H9 (cell line): ENCODE data around the gene SSBP3. TPM values are rescaled to one million over a fixed set of nuclear protein-coding genes. Genes with fewer than 3 reads are reported as not detected.

Experiments used
- DNase-seq: peaks from one replicate; pipeline ENCODE4 v3.0.0-alpha.2; 2017
- H2AFZ ChIP-seq: one replicate; pipeline ENCODE4 v1.6.1; 2013; ENCODE audit warnings: mild to moderate bottlenecking, low read length, control low read depth, moderate library complexity
- H2AK5ac ChIP-seq: 2 replicates; pipeline ENCODE4 v1.6.1; 2013; ENCODE audit warnings: low read length, control low read depth, mixed read lengths; ENCODE audit not compliant: insufficient read length
- H2BK120ac ChIP-seq: one replicate; pipeline ENCODE4 v1.6.1; 2013; ENCODE audit warnings: low read depth, mild to moderate bottlenecking, low read length, control low read depth, inconsistent platforms; ENCODE audit not compliant: poor library complexity, severe bottlenecking
- H2BK12ac ChIP-seq: 2 replicates; pipeline ENCODE4 v1.6.1; 2013; ENCODE audit warnings: low read length, control low read depth, mixed read lengths, low read depth; ENCODE audit not compliant: insufficient read length
- H2BK15ac ChIP-seq: 2 replicates; pipeline ENCODE4 v1.6.1; 2013; ENCODE audit warnings: low read depth, low read length, control low read depth
- H2BK20ac ChIP-seq: one replicate; pipeline ENCODE4 v1.6.1; 2013; ENCODE audit warnings: low read depth, mild to moderate bottlenecking, low read length, control low read depth, inconsistent platforms; ENCODE audit not compliant: poor library complexity, severe bottlenecking
- H2BK5ac ChIP-seq: 2 replicates; pipeline ENCODE4 v1.6.1; 2013; ENCODE audit warnings: low read length, control low read depth, mixed read lengths; ENCODE audit not compliant: insufficient read length
- H3K14ac ChIP-seq: 2 replicates; pipeline ENCODE4 v1.6.1; 2013; ENCODE audit warnings: low read length, control low read depth; ENCODE audit not compliant: insufficient read depth
- H3K18ac ChIP-seq: 2 replicates; pipeline ENCODE4 v1.6.1; 2013; ENCODE audit warnings: low read depth, mild to moderate bottlenecking, mixed read lengths, low read length, control low read depth; ENCODE audit not compliant: insufficient read length
- H3K23ac ChIP-seq: 2 replicates; pipeline ENCODE4 v1.6.1; 2013; ENCODE audit warnings: low read length, control low read depth, mixed read lengths, low read depth; ENCODE audit not compliant: insufficient read length
- H3K23me2 ChIP-seq: 2 replicates; pipeline ENCODE4 v1.6.1; 2013; ENCODE audit warnings: low read depth, mild to moderate bottlenecking, mixed read lengths, low read length, control low read depth; ENCODE audit not compliant: insufficient read length, poor library complexity, severe bottlenecking
- H3K27ac ChIP-seq: 2 replicates; pipeline ENCODE4 v1.5.1; 2013; ENCODE audit warnings: low read length, control low read depth, mixed read lengths, low read depth; ENCODE audit not compliant: insufficient read length
- H3K27me3 ChIP-seq: 2 replicates; pipeline ENCODE4 v1.6.1; 2013; ENCODE audit warnings: low read length, control low read depth, inconsistent platforms; ENCODE audit not compliant: insufficient read depth
- H3K4ac ChIP-seq: 2 replicates; pipeline ENCODE4 v1.6.1; 2013; ENCODE audit warnings: low read depth, mild to moderate bottlenecking, control low read depth, inconsistent platforms, low read length, moderate library complexity
- H3K4me1 ChIP-seq: 2 replicates; pipeline ENCODE4 v1.6.1; 2013; ENCODE audit warnings: low read length, control low read depth, inconsistent platforms; ENCODE audit not compliant: insufficient read depth
- H3K4me2 ChIP-seq: 2 replicates; pipeline ENCODE4 v1.6.1; 2013; ENCODE audit warnings: low read length, control low read depth, mixed read lengths; ENCODE audit not compliant: insufficient read length, insufficient read depth
- H3K56ac ChIP-seq: 2 replicates; pipeline ENCODE4 v1.6.1; 2013; ENCODE audit warnings: low read depth, mild to moderate bottlenecking, mixed read lengths, low read length, control low read depth; ENCODE audit not compliant: insufficient read length
- H3K79me1 ChIP-seq: 2 replicates; pipeline ENCODE4 v1.6.1; 2013; ENCODE audit warnings: low read depth, mild to moderate bottlenecking, moderate library complexity, low read length, control low read depth, inconsistent platforms; ENCODE audit not compliant: insufficient read depth, poor library complexity, severe bottlenecking
- H3K79me2 ChIP-seq: 2 replicates; pipeline ENCODE4 v1.6.1; 2013; ENCODE audit warnings: low read length, control low read depth, inconsistent platforms; ENCODE audit not compliant: insufficient read depth
- H3K9ac ChIP-seq: 2 replicates; pipeline ENCODE4 v1.6.1; 2013; ENCODE audit warnings: low read length, control low read depth, mixed read lengths; ENCODE audit not compliant: insufficient read length; ENCODE audit errors: extremely low read depth
- H3K9me3 ChIP-seq: one replicate; pipeline ENCODE4 v1.6.1; 2013; ENCODE audit warnings: low read depth, low read length, inconsistent platforms; ENCODE audit not compliant: control insufficient read depth
- H3T11ph ChIP-seq: one replicate; pipeline ENCODE4 v1.6.1; 2013; ENCODE audit warnings: mild to moderate bottlenecking, low read length, control low read depth, inconsistent platforms
- H4K20me1 ChIP-seq: one replicate; pipeline ENCODE4 v1.6.1; 2013; ENCODE audit not compliant: control insufficient read depth, insufficient read length, insufficient read depth
- H4K5ac ChIP-seq: 2 replicates; pipeline ENCODE4 v1.6.1; 2013; ENCODE audit warnings: low read depth, mild to moderate bottlenecking, mixed read lengths, low read length, control low read depth; ENCODE audit not compliant: insufficient read length
- H4K8ac ChIP-seq: replicated peaks from 2 replicates; pipeline ENCODE4 v1.6.1; 2013; ENCODE audit warnings: low read length, control low read depth, mixed read lengths, low read depth; ENCODE audit not compliant: insufficient read length
- H4K91ac ChIP-seq: 2 replicates; pipeline ENCODE4 v1.6.1; 2013; ENCODE audit warnings: low read depth, mild to moderate bottlenecking, moderate library complexity, mixed read lengths, low read length, control low read depth; ENCODE audit not compliant: insufficient read length
- H3K27ac Mint-ChIP-seq, 3 experiments: 2 replicates in 2 of 3; 3 replicates in 1 of 3; pipeline ENCODE4 v1.8.0; 2020 to 2021; ENCODE audit warnings: mixed read lengths in 3 of 3, mild to moderate bottlenecking in 1 of 3, moderate library complexity in 1 of 3
- H3K27me3 Mint-ChIP-seq: 2 replicates; pipeline ENCODE4 v1.8.0; 2021; ENCODE audit warnings: low read depth, mild to moderate bottlenecking, moderate library complexity, mixed read lengths
- H3K36me3 Mint-ChIP-seq, 3 experiments: 2 replicates in 2 of 3; 3 replicates in 1 of 3; pipeline ENCODE4 v1.8.0; 2020 to 2021; ENCODE audit warnings: low read depth in 3 of 3, mixed read lengths in 3 of 3; ENCODE audit not compliant: insufficient read depth in 1 of 3
- H3K4me1 Mint-ChIP-seq, 2 experiments: 2 replicates each; pipeline ENCODE4 v1.8.0; 2020; ENCODE audit warnings: mixed read lengths in 2 of 2
- H3K4me3 Mint-ChIP-seq, 2 experiments: 2 replicates in 1 of 2; 3 replicates in 1 of 2; pipeline ENCODE4 v1.8.0; 2020 to 2021; ENCODE audit warnings: mild to moderate bottlenecking in 2 of 2, mixed read lengths in 2 of 2, moderate library complexity in 1 of 2
- H3K9me3 Mint-ChIP-seq, 2 experiments: 2 replicates in 1 of 2; 3 replicates in 1 of 2; pipeline ENCODE4 v1.8.0; 2020; ENCODE audit warnings: mild to moderate bottlenecking in 2 of 2, mixed read lengths in 2 of 2, moderate library complexity in 1 of 2
- WGBS: extraction: QIAGEN DNeasy Blood & Tissue Kit; methylation state at CpG from one replicate; pipeline ENCODE4 v1.1.7; 2013; ENCODE audit warnings: missing lambda C conversion rate, low lambda C conversion rate, mixed read lengths; ENCODE audit not compliant: insufficient read length; ENCODE audit errors: extremely low coverage; 5-methylcytosine and 5-hydroxymethylcytosine counted together
- total RNA-seq: library from RNA; stranded (reverse); gene quantifications from 2 replicates; pipeline ENCODE4 v1.2.1, GENCODE V29; 2021
- TF ChIP-seq, protein P1 (sequence below): fragments of 200-600 bp; sonication (generic); conservative IDR thresholded peaks from 3 replicates; pipeline ENCODE4 v1.8.0; 2021; ENCODE audit warnings: antibody characterized with exemption, mild to moderate bottlenecking

SSBP3 gene
- total RNA-seq, 1 experiment from 2014 or later: 126 TPM

DNA sequence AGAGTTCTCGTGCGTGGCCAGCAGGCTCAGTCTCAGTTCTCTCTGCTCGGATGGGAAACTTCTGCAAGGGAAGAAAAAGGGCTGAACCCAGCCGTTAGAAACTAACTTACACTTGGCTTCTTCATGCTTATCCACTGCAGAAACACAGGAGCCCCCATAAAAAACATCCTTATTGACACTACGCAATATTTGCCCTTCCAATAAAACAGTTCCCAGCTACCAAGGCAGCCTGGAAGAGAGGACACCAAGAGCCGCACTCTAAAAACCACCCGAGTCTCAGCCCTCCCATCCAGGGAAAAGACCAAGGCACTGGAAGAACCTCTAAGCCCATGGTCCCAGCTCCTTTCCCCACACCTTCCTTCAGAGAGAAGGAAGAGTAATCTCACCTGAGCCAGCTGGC lies 61.1 kb downstream of the SSBP3 start:
- Histone ChIP-seq H4K91ac (no peak overlapping the region), H3K4me2 (no peak overlapping the region), H2AK5ac (no peak overlapping the region), H2AFZ (no peak overlapping the region), H3K79me1 (peaks cover 15% of the 10 kb centered on the region), H4K8ac (no peak overlapping the region), H3K23me2 (no peaks in the 10 kb centered on the region), H3K4ac (no peak overlapping the region), H3K9ac (no peak overlapping the region), H2BK20ac (no peak overlapping the region), H4K5ac (no peak overlapping the region), H3T11ph (no peak overlapping the region), H3K23ac (no peak overlapping the region), H4K20me1 (no peaks in the 10 kb centered on the region), H3K27me3 (no peaks in the 10 kb centered on the region), H2BK12ac (no peak overlapping the region), H3K27ac (no peak overlapping the region), H3K79me2 (peaks cover 19% of the 10 kb centered on the region; the same call in 1 of the 2 replicates), H3K14ac (no peak overlapping the region), H2BK15ac (no peak overlapping the region), H2BK120ac (no peak overlapping the region), H3K4me1 (peaks cover 12% of the 10 kb centered on the region; the same call in 1 of the 2 replicates), H3K56ac (no peak overlapping the region), H3K9me3 (no peaks in the 10 kb centered on the region), H3K18ac (no peak overlapping the region), H2BK5ac (no peak overlapping the region)
- H3K9me3 Mint-ChIP-seq: no peaks in the 10 kb centered on the region
- WGBS: no CpG with 5 or more reads among the region's 7 CpGs
- H3K4me1 Mint-ChIP-seq: peaks cover 65 to 70% of the 10 kb centered on the region in 2 experiments
- no peak overlapping the region for H3K4me3 Mint-ChIP-seq
- TF ChIP-seq, protein P1, sequence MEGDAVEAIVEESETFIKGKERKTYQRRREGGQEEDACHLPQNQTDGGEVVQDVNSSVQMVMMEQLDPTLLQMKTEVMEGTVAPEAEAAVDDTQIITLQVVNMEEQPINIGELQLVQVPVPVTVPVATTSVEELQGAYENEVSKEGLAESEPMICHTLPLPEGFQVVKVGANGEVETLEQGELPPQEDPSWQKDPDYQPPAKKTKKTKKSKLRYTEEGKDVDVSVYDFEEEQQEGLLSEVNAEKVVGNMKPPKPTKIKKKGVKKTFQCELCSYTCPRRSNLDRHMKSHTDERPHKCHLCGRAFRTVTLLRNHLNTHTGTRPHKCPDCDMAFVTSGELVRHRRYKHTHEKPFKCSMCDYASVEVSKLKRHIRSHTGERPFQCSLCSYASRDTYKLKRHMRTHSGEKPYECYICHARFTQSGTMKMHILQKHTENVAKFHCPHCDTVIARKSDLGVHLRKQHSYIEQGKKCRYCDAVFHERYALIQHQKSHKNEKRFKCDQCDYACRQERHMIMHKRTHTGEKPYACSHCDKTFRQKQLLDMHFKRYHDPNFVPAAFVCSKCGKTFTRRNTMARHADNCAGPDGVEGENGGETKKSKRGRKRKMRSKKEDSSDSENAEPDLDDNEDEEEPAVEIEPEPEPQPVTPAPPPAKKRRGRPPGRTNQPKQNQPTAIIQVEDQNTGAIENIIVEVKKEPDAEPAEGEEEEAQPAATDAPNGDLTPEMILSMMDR: no peak
- peak overlapping the region; percentile 8 to 91 (median 88); a peak in 5 of 7 replicates for H3K27ac Mint-ChIP-seq
- H3K36me3 Mint-ChIP-seq: peaks cover 4 to 29% (median 27%) of the 10 kb centered on the region in 3 experiments
- no peak for DNase-seq
- no peaks in the 10 kb centered on the region; the same call in 1 of the 2 replicates for H3K27me3 Mint-ChIP-seq
